Measurements from ENCODE around the gene PROB1. TPM values are rescaled to one million over a fixed set of nuclear protein-coding genes. Genes with fewer than 3 reads are reported as not detected.
"Not testable (repeated sequence)": the region's sequence is repeated elsewhere in the genome, so short reads cannot be mapped to it uniquely, and the experiment has no call there.

The PROB1 gene
- polyA plus RNA-seq, result under 1 TPM; 0.41 to 0.48 TPM

GRCh38 chr5:139394654-139395566, at the start of gene PROB1:
Gene PROB1, minus strand, starts transcription at chr5:139395104. Its CDS starts 23 bp downstream, at chr5:139395081.
- H3K9me3 ChIP-seq (ENCODE audit: control insufficient read depth in 2 of 2, insufficient read depth in 1 of 2, low read depth in 1 of 2, low read length in 1 of 2), result no peaks in the 10 kb centered on the region
- peaks cover 10 to 20% of the 10 kb centered on the region in 2 donors for H3K4me1 ChIP-seq (ENCODE audit: control insufficient read depth in 2 of 2, insufficient read depth in 2 of 2, low read length in 1 of 2)
- WGBS, 2 donors, result 39 to 41% methylated on average over 64 to 76 of the region's 76 CpGs
- H3K36me3 ChIP-seq (ENCODE audit: control insufficient read depth in 2 of 2, insufficient read depth in 2 of 2, low read length in 1 of 2), result no peaks in the 10 kb centered on the region
- H3K4me3 ChIP-seq (ENCODE audit: low read depth in 1 of 2, low read length in 2 of 2), result peak within 1 kb of the TSS; percentile 42 to 56
- H3K27me3 ChIP-seq (ENCODE audit: control insufficient read depth in 1 of 2, insufficient read depth in 2 of 2, low read length in 2 of 2), result no peaks in the 10 kb centered on the region
- no peak within 1 kb of the TSS for H3K27ac ChIP-seq (ENCODE audit: low read depth in 2 of 2, low read length in 1 of 2)

DNA sequence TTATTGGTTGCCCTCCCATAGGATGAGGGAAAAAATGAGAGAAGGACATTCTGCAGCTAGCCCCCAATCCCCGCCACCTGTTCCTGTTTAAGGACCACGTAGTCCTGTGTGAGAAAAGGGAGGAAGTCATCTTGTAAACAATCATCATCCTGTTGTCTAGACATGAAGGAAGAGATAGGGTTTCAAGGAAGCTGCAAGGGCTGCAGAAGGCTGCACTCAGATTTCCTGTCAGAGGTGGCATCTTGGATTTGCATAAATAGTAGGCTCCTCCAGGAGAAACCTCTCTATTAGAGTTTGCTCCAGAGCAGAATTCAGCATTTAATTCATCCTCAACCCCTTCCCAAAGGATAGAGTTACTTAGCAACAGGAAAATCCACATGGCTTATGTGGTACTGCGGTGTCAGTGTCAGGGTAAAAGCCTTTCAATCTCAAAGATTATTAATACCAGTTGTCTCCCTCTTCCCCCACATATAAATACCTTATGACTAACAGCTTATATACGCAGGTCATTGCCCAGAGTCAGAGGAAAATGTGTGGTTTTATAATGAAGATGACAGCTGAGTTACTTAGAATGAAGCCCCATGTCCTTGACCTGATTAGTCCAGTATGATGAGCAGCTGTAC, 49.0 kb upstream of the PROB1 start:
- Histone ChIP-seq H3K27me3 (ENCODE audit: control insufficient read depth in 1 of 2, insufficient read depth in 2 of 2, low read length in 2 of 2) (no peaks in the 10 kb centered on the region), H3K4me3 (ENCODE audit: low read depth in 1 of 2, low read length in 2 of 2) (no peak overlapping the region), H3K4me1 (ENCODE audit: control insufficient read depth in 2 of 2, insufficient read depth in 2 of 2, low read length in 1 of 2) (peaks cover 2% of the 10 kb centered on the region in 2 donors), H3K9me3 (ENCODE audit: control insufficient read depth in 2 of 2, insufficient read depth in 1 of 2, low read depth in 1 of 2, low read length in 1 of 2) (no peaks in the 10 kb centered on the region), H3K36me3 (ENCODE audit: control insufficient read depth in 2 of 2, insufficient read depth in 2 of 2, low read length in 1 of 2) (no peaks in the 10 kb centered on the region), H3K27ac (ENCODE audit: low read depth in 2 of 2, low read length in 1 of 2) (no peak overlapping the region)
- 59 to 65% methylated on average over 4 of the region's 4 CpGs for WGBS, 2 donors

DNA sequence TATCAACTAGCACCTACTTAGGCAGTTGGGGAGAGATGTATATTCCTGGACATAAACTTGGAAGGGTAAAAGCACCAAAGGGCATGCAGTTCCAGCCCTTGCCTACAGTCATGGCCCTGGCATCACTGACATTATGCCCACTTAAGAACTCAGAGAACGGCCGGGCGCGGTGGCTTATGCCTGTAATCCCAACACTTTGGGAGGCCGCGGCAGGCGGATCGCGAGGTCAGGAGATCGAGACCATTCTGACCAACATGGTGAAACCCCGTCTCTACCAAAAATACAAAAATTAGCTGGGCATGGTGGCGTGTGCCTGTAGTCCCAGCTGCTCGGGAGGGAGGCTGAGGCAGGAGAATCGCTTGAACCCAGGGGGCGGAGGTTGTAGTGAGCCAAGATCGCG, 45.5 kb upstream of the PROB1 start:
- H3K4me3 ChIP-seq (ENCODE audit: low read depth in 1 of 2, low read length in 2 of 2); H3K27me3 ChIP-seq (ENCODE audit: control insufficient read depth in 1 of 2, insufficient read depth in 2 of 2, low read length in 2 of 2); H3K4me1 ChIP-seq (ENCODE audit: control insufficient read depth in 2 of 2, insufficient read depth in 2 of 2, low read length in 1 of 2); H3K27ac ChIP-seq (ENCODE audit: low read depth in 2 of 2, low read length in 1 of 2); H3K36me3 ChIP-seq (ENCODE audit: control insufficient read depth in 2 of 2, insufficient read depth in 2 of 2, low read length in 1 of 2); H3K9me3 ChIP-seq (ENCODE audit: control insufficient read depth in 2 of 2, insufficient read depth in 1 of 2, low read depth in 1 of 2, low read length in 1 of 2): not testable (repeated sequence)
- WGBS, 2 donors, result 96 to 97% methylated on average over 17 of the region's 17 CpGs

GRCh38 chr5:139439013-139439903, 44.4 kb upstream of the PROB1 start, which contains the start of gene DNAJC18:
Gene DNAJC18, minus strand, starts transcription at chr5:139439525. Its CDS starts 80 bp downstream, at chr5:139439445.
- peak within 1 kb of the TSS; percentile 96 to 99 for H3K27ac ChIP-seq (ENCODE audit: low read depth in 2 of 2, low read length in 1 of 2)

GRCh38 chr5:139438707-139439012, 43.8 kb upstream of the PROB1 start:
- Histone ChIP-seq H3K27ac (ENCODE audit: low read depth in 2 of 2, low read length in 1 of 2) (peak overlapping the region; percentile 24 to 96), H3K9me3 (ENCODE audit: control insufficient read depth in 2 of 2, insufficient read depth in 1 of 2, low read depth in 1 of 2, low read length in 1 of 2) (no peaks in the 10 kb centered on the region), H3K27me3 (ENCODE audit: control insufficient read depth in 1 of 2, insufficient read depth in 2 of 2, low read length in 2 of 2) (no peaks in the 10 kb centered on the region), H3K4me3 (ENCODE audit: low read depth in 1 of 2, low read length in 2 of 2) (peak overlapping the region; percentile 85 to 95), H3K36me3 (ENCODE audit: control insufficient read depth in 2 of 2, insufficient read depth in 2 of 2, low read length in 1 of 2) (no peaks in the 10 kb centered on the region), H3K4me1 (ENCODE audit: control insufficient read depth in 2 of 2, insufficient read depth in 2 of 2, low read length in 1 of 2) (peaks cover 0 to 2% of the 10 kb centered on the region in 2 donors)
- WGBS, 2 donors, result 20 to 28% methylated on average over 8 of the region's 8 CpGs

More at GRCh38 chr5:139439013-139439903, 44.4 kb upstream of the PROB1 start, which contains the start of gene DNAJC18:
- Histone ChIP-seq H3K36me3 (ENCODE audit: control insufficient read depth in 2 of 2, insufficient read depth in 2 of 2, low read length in 1 of 2) (no peaks in the 10 kb centered on the region), H3K27me3 (ENCODE audit: control insufficient read depth in 1 of 2, insufficient read depth in 2 of 2, low read length in 2 of 2) (no peaks in the 10 kb centered on the region), H3K9me3 (ENCODE audit: control insufficient read depth in 2 of 2, insufficient read depth in 1 of 2, low read depth in 1 of 2, low read length in 1 of 2) (no peaks in the 10 kb centered on the region), H3K4me3 (ENCODE audit: low read depth in 1 of 2, low read length in 2 of 2) (peak within 1 kb of the TSS; percentile 85 to 95), H3K4me1 (ENCODE audit: control insufficient read depth in 2 of 2, insufficient read depth in 2 of 2, low read length in 1 of 2) (peaks cover 0 to 2% of the 10 kb centered on the region in 2 donors)
- WGBS, 2 donors, result 2 to 3% methylated on average over 35 to 49 of the region's 49 CpGs

DNA sequence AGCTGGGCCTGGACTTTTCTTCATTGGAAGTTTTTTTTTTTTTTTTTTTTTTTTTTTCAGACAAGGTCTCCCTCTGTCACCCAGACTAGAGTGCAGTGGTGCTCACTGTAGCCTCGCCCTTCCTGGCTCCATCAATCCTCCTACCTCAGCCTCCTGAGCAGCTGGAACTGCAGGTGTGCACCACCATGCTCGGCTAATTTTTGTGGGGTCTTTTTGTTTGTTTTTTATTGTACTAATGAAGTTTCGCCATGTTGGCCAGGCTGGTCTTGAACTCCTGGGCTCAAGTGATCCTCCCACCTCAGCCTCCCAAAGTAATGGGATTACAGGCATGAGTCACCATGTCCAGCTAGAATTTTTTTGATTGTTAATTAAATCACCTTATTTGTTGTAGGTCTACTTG, 40.8 kb upstream of the PROB1 start:
- WGBS, 2 donors, result 98% methylated on average over 3 of the region's 3 CpGs
- Histone ChIP-seq H3K4me3 (ENCODE audit: low read depth in 1 of 2, low read length in 2 of 2) (no peak overlapping the region), H3K27me3 (ENCODE audit: control insufficient read depth in 1 of 2, insufficient read depth in 2 of 2, low read length in 2 of 2) (no peaks in the 10 kb centered on the region), H3K4me1 (ENCODE audit: control insufficient read depth in 2 of 2, insufficient read depth in 2 of 2, low read length in 1 of 2) (peaks cover 0 to 2% of the 10 kb centered on the region in 2 donors), H3K9me3 (ENCODE audit: control insufficient read depth in 2 of 2, insufficient read depth in 1 of 2, low read depth in 1 of 2, low read length in 1 of 2) (no peaks in the 10 kb centered on the region), H3K27ac (ENCODE audit: low read depth in 2 of 2, low read length in 1 of 2) (no peak overlapping the region), H3K36me3 (ENCODE audit: control insufficient read depth in 2 of 2, insufficient read depth in 2 of 2, low read length in 1 of 2) (no peaks in the 10 kb centered on the region)

GRCh38 chr5:139431706-139432105, 36.8 kb upstream of the PROB1 start:
- H3K36me3 ChIP-seq (ENCODE audit: control insufficient read depth in 2 of 2, insufficient read depth in 2 of 2, low read length in 1 of 2), result no peaks in the 10 kb centered on the region
- no peaks in the 10 kb centered on the region for H3K4me1 ChIP-seq (ENCODE audit: control insufficient read depth in 2 of 2, insufficient read depth in 2 of 2, low read length in 1 of 2)
- WGBS, 2 donors, result 85 to 87% methylated on average over 1 of the region's 1 CpG
- H3K27me3 ChIP-seq (ENCODE audit: control insufficient read depth in 1 of 2, insufficient read depth in 2 of 2, low read length in 2 of 2), result no peaks in the 10 kb centered on the region
- no peaks in the 10 kb centered on the region for H3K9me3 ChIP-seq (ENCODE audit: control insufficient read depth in 2 of 2, insufficient read depth in 1 of 2, low read depth in 1 of 2, low read length in 1 of 2)
- no peak overlapping the region for H3K4me3 ChIP-seq (ENCODE audit: low read depth in 1 of 2, low read length in 2 of 2)
- H3K27ac ChIP-seq (ENCODE audit: low read depth in 2 of 2, low read length in 1 of 2), result no peak overlapping the region

DNA sequence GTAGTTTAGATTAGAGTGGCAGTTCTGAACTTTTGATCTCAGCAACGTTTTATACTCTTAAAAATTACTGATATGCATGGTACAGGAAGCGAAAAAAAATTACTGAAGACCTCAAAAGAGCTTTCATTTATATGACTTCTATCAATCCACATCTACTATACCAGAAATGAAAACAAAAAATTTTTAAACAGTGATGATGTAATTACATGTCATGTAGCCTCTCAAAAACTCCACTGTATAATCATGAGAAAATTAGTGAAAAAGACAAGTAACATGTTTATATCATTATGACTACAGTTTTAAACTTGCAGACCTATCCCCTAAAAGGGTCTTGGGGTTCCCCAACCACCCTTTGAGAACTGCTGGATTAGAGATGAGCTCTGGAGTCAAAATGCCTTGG, 35.1 kb upstream of the PROB1 start:
- H3K4me3 ChIP-seq (ENCODE audit: low read depth in 1 of 2, low read length in 2 of 2), result no peak overlapping the region
- no peak overlapping the region for H3K27ac ChIP-seq (ENCODE audit: low read depth in 2 of 2, low read length in 1 of 2)
- no peaks in the 10 kb centered on the region for H3K4me1 ChIP-seq (ENCODE audit: control insufficient read depth in 2 of 2, insufficient read depth in 2 of 2, low read length in 1 of 2)
- H3K9me3 ChIP-seq (ENCODE audit: control insufficient read depth in 2 of 2, insufficient read depth in 1 of 2, low read depth in 1 of 2, low read length in 1 of 2), result no peaks in the 10 kb centered on the region
- H3K36me3 ChIP-seq (ENCODE audit: control insufficient read depth in 2 of 2, insufficient read depth in 2 of 2, low read length in 1 of 2), result peaks cover 1 to 4% of the 10 kb centered on the region in 2 donors
- H3K27me3 ChIP-seq (ENCODE audit: control insufficient read depth in 1 of 2, insufficient read depth in 2 of 2, low read length in 2 of 2), result no peaks in the 10 kb centered on the region
- 80 to 84% methylated on average over 2 of the region's 2 CpGs for WGBS, 2 donors

DNA sequence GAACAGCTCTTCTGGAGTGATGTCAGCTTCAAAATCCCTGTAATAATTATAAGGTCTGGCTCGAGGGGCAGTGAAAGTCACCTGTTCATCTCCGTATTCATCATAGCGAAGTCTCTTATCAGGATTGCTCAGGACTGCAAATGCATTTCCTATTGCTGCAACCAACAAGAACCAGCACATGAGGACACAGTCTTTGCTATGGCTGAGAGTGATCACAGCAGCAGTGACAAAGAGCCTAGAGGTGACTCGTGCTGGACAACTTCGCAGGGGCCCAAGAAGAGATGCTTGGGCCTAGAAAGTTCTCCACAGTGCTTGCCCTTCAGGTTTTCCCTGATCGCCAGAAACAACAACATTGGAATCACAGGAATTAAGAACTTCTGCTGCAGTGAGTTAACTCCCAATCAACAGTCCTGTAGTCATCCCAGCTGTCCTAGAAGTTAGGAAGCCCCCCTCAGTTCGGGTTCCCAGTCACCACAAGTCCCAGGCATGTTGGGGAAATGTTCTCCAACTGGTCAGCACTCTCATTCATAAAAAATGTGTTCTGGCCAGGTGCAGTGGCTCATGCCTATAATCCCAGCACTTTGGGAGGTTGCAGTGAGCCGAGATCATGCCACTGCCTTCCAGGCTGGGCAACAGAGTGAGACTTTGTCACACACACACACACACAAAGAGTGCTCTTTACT, 31.4 kb upstream of the PROB1 start:
- H3K4me3 ChIP-seq (ENCODE audit: low read depth in 1 of 2, low read length in 2 of 2), result no peak overlapping the region
- H3K27me3 ChIP-seq (ENCODE audit: control insufficient read depth in 1 of 2, insufficient read depth in 2 of 2, low read length in 2 of 2), result no peaks in the 10 kb centered on the region
- WGBS, 2 donors, result 76 to 80% methylated on average over 8 of the region's 8 CpGs
- H3K9me3 ChIP-seq (ENCODE audit: control insufficient read depth in 2 of 2, insufficient read depth in 1 of 2, low read depth in 1 of 2, low read length in 1 of 2), result no peaks in the 10 kb centered on the region
- H3K27ac ChIP-seq (ENCODE audit: low read depth in 2 of 2, low read length in 1 of 2), result no peak overlapping the region
- no peaks in the 10 kb centered on the region for H3K4me1 ChIP-seq (ENCODE audit: control insufficient read depth in 2 of 2, insufficient read depth in 2 of 2, low read length in 1 of 2)
- peaks cover 1 to 4% of the 10 kb centered on the region in 2 donors for H3K36me3 ChIP-seq (ENCODE audit: control insufficient read depth in 2 of 2, insufficient read depth in 2 of 2, low read length in 1 of 2)
